ENCODE results near the gene CYTH3.

- TF ChIP-seq CTCF (IDR thresholded peaks at IDR 0.05 in 8 of 11, conservative IDR thresholded peaks at IDR 0.05 in 3 of 11) (no peak), POLR2AphosphoS5 (IDR thresholded peaks at IDR 0.05) (no peak), POLR2A (IDR thresholded peaks at IDR 0.05) (no peak)
Measured at GRCh38 chr7:6315746-6316145, 43.3 kb upstream of the CYTH3 start.

Measured in spleen (tissue), 7 donors.